MM.1S (cell line): ENCODE measurements around the gene ALPK3.

Experiments
- DNase-seq: peaks from one replicate; pipeline ENCODE4 v3.0.0-alpha.2; 2015
- H2AFZ ChIP-seq: fragments of 300-600 bp; sonication (generic); 2 replicates; pipeline ENCODE4 v1.6.0; 2016; ENCODE audit warnings: antibody characterized with exemption, low read length
- H3F3A ChIP-seq: fragments of 300-600 bp; sonication (generic); 2 replicates; pipeline ENCODE4 v1.6.1; 2016; ENCODE audit warnings: mild to moderate bottlenecking, antibody characterized with exemption, low read length, moderate library complexity, mixed read lengths; ENCODE audit not compliant: insufficient read depth
- H3K27ac ChIP-seq: fragments of 300-600 bp; sonication (generic); 2 replicates; pipeline ENCODE4 v1.5.1; 2016; ENCODE audit warnings: mild to moderate bottlenecking, low read length
- H3K27me3 ChIP-seq: fragments of 300-600 bp; sonication (generic); replicated peaks from 2 replicates; pipeline ENCODE4 v1.6.0; 2016; ENCODE audit warnings: low read length; ENCODE audit not compliant: insufficient read depth
- H3K36me3 ChIP-seq: fragments of 300-600 bp; sonication (generic); replicated peaks from 2 replicates; pipeline ENCODE4 v1.6.1; 2016; ENCODE audit warnings: mild to moderate bottlenecking, low read length, mixed read lengths; ENCODE audit not compliant: insufficient read depth
- H3K4me1 ChIP-seq: fragments of 300-600 bp; sonication (generic); 2 replicates; pipeline ENCODE4 v1.6.1; 2016; ENCODE audit warnings: low read length, mixed read lengths
- H3K4me2 ChIP-seq: fragments of 300-600 bp; sonication (generic); 2 replicates; pipeline ENCODE4 v1.6.0; 2016; ENCODE audit warnings: low read depth, low read length
- H3K4me3 ChIP-seq: fragments of 300-600 bp; sonication (generic); 2 replicates; pipeline ENCODE4 v1.5.1; 2016; ENCODE audit warnings: low read length, mixed read lengths
- H3K79me2 ChIP-seq: fragments of 300-600 bp; sonication (generic); 2 replicates; pipeline ENCODE4 v1.6.1; 2016; ENCODE audit warnings: mixed run types, low read length, mixed read lengths
- H3K9ac ChIP-seq: fragments of 300-600 bp; sonication (generic); 2 replicates; pipeline ENCODE4 v1.6.1; 2016; ENCODE audit warnings: low read length, mixed read lengths
- H3K9me2 ChIP-seq: fragments of 300-600 bp; sonication (generic); replicated peaks from 2 replicates; pipeline ENCODE4 v1.6.1; 2016; ENCODE audit warnings: mild to moderate bottlenecking, low read length, mixed read lengths; ENCODE audit not compliant: insufficient read depth
- H3K9me3 ChIP-seq: fragments of 300-600 bp; sonication (generic); replicated peaks from 2 replicates; pipeline ENCODE4 v1.6.1; 2016; ENCODE audit warnings: mild to moderate bottlenecking, low read length, mixed read lengths; ENCODE audit not compliant: insufficient read depth
- H4K20me1 ChIP-seq: fragments of 300-600 bp; sonication (generic); 2 replicates; pipeline ENCODE4 v1.6.1; 2016; ENCODE audit warnings: mild to moderate bottlenecking, low read length, moderate library complexity, mixed read lengths; ENCODE audit not compliant: insufficient read depth
- EZH2 ChIP-seq: fragments of 300-600 bp; sonication (generic); optimal IDR thresholded peaks from 2 replicates; pipeline ENCODE3; 2017; ENCODE audit warnings: low read depth, mild to moderate bottlenecking, antibody characterized with exemption, low read length, mixed read lengths
- EZH2phosphoT487 ChIP-seq: fragments of 300-600 bp; sonication (generic); IDR thresholded peaks from 2 replicates; pipeline ENCODE4 v1.6.1; 2018; ENCODE audit warnings: antibody characterized with exemption, low read length
- TF ChIP-seq, protein P1 (sequence below): fragments of 300-600 bp; sonication (generic); IDR thresholded peaks from 2 replicates; pipeline ENCODE4 v1.5.1; 2016; ENCODE audit warnings: antibody characterized with exemption, low read length, mixed read lengths

The ALPK3 gene

DNA sequence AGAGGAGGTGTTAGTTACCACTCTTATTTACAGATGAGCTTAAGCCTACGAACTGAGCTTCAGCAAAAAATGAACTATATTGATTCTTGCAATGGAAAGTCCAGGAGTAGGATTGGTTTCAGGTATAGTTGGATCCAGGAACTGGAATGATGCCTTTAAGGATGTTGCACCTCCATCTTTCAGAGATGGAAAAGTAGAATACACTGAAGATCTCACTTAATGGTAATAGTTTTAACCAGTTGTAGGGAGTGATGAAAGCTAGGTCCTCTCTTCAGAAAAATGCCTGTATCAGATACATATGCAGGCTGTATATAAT is 69.8 kb downstream of the ALPK3 start:
- no peaks in the 10 kb centered on the region for H3K9me3 ChIP-seq
- H3K4me1 ChIP-seq: no peaks in the 10 kb centered on the region
- H3F3A ChIP-seq: no peaks in the 10 kb centered on the region
- no peak overlapping the region for H3K4me3 ChIP-seq
- no peak for DNase-seq
- TF ChIP-seq EZH2 (no peak), EZH2phosphoT487 (no peak)
- TF ChIP-seq, protein P1, sequence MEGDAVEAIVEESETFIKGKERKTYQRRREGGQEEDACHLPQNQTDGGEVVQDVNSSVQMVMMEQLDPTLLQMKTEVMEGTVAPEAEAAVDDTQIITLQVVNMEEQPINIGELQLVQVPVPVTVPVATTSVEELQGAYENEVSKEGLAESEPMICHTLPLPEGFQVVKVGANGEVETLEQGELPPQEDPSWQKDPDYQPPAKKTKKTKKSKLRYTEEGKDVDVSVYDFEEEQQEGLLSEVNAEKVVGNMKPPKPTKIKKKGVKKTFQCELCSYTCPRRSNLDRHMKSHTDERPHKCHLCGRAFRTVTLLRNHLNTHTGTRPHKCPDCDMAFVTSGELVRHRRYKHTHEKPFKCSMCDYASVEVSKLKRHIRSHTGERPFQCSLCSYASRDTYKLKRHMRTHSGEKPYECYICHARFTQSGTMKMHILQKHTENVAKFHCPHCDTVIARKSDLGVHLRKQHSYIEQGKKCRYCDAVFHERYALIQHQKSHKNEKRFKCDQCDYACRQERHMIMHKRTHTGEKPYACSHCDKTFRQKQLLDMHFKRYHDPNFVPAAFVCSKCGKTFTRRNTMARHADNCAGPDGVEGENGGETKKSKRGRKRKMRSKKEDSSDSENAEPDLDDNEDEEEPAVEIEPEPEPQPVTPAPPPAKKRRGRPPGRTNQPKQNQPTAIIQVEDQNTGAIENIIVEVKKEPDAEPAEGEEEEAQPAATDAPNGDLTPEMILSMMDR: no peak
- H3K27ac ChIP-seq: no peak overlapping the region
- H3K9me2 ChIP-seq: no peaks in the 10 kb centered on the region
- H3K36me3 ChIP-seq: no peaks in the 10 kb centered on the region
- no peaks in the 10 kb centered on the region for H3K79me2 ChIP-seq
- no peak overlapping the region for H3K9ac ChIP-seq
- H3K4me2 ChIP-seq: no peak overlapping the region
- H4K20me1 ChIP-seq: no peaks in the 10 kb centered on the region
- H3K27me3 ChIP-seq: no peaks in the 10 kb centered on the region
- no peak overlapping the region for H2AFZ ChIP-seq

GRCh38 chr15:84887938-84888337 is 70.8 kb downstream of the ALPK3 start:
- H3K4me2 ChIP-seq: no peak overlapping the region
- no peaks in the 10 kb centered on the region for H3K9me3 ChIP-seq
- H3K9me2 ChIP-seq: no peaks in the 10 kb centered on the region
- TF ChIP-seq, protein P1: no peak
- no peak for TF ChIP-seq EZH2phosphoT487
- TF ChIP-seq EZH2: no peak
- no peaks in the 10 kb centered on the region for H3K36me3 ChIP-seq
- H3K9ac ChIP-seq: no peak overlapping the region
- no peaks in the 10 kb centered on the region for H3K27me3 ChIP-seq
- DNase-seq: no peak
- H2AFZ ChIP-seq: no peak overlapping the region
- H3K79me2 ChIP-seq: no peaks in the 10 kb centered on the region
- no peaks in the 10 kb centered on the region for H4K20me1 ChIP-seq
- H3K4me3 ChIP-seq: no peak overlapping the region
- H3K4me1 ChIP-seq: no peaks in the 10 kb centered on the region
- H3K27ac ChIP-seq: no peak overlapping the region
- no peaks in the 10 kb centered on the region for H3F3A ChIP-seq

GRCh38 chr15:84888639-84889038 is 71.5 kb downstream of the ALPK3 start:
- H3K27me3 ChIP-seq: no peaks in the 10 kb centered on the region
- no peak overlapping the region for H3K4me2 ChIP-seq
- no peak overlapping the region for H3K9ac ChIP-seq
- H4K20me1 ChIP-seq: no peaks in the 10 kb centered on the region
- no peaks in the 10 kb centered on the region for H3F3A ChIP-seq
- H2AFZ ChIP-seq: no peak overlapping the region
- TF ChIP-seq EZH2phosphoT487: no peak
- TF ChIP-seq, protein P1: no peak
- no peak for TF ChIP-seq EZH2
- DNase-seq: no peak
- H3K4me1 ChIP-seq: no peaks in the 10 kb centered on the region
- no peak overlapping the region for H3K27ac ChIP-seq
- H3K9me3 ChIP-seq: no peaks in the 10 kb centered on the region
- no peaks in the 10 kb centered on the region for H3K79me2 ChIP-seq
- no peaks in the 10 kb centered on the region for H3K9me2 ChIP-seq
- H3K4me3 ChIP-seq: no peak overlapping the region
- no peaks in the 10 kb centered on the region for H3K36me3 ChIP-seq
